ENCODE results near the gene HOXD3. TPM values are rescaled to one million over a fixed set of nuclear protein-coding genes. Genes with fewer than 3 reads are reported as not detected.

Gene HOXD3
- total and polyA plus RNA-seq, 2 donors (not counting 1 experiment from before 2014, with no cell fraction given), result not detected

- no peak for DNase-seq (ENCODE audit: low read depth in 2 of 2)
- Histone ChIP-seq H3K4me3 (replicated peaks in 1 of 4; ENCODE audit: control extremely low read depth in 1 of 4, insufficient read depth in 1 of 4, low read depth in 3 of 4, low read length in 4 of 4) (no peak overlapping the region), H3K27ac (ENCODE audit: insufficient read depth, low read length) (no peak overlapping the region), H3K4me1 (ENCODE audit: control insufficient read depth, extremely low read depth, insufficient read depth, low read length) (no peaks in the 10 kb centered on the region), H3K79me2 (ENCODE audit: control insufficient read depth, insufficient read depth, low read length) (no peaks in the 10 kb centered on the region), H3K4me2 (ENCODE audit: extremely low read depth, insufficient read depth, low read length) (no peak overlapping the region), H4K20me1 (ENCODE audit: control insufficient read depth, extremely low read depth, insufficient read depth, low read length) (no peaks in the 10 kb centered on the region), H3K36me3 (ENCODE audit: control insufficient read depth, insufficient read depth, low read length) (no peaks in the 10 kb centered on the region), H3K9ac (ENCODE audit: insufficient read depth, low read length) (no peak overlapping the region), H2AFZ (ENCODE audit: low read length) (no peak overlapping the region), H3K27me3 (ENCODE audit: control insufficient read depth, insufficient read depth, low read length) (peaks cover 78% of the 10 kb centered on the region), H3K9me3 (ENCODE audit: control insufficient read depth, insufficient read depth, low read depth, low read length) (no peaks in the 10 kb centered on the region)
- TF ChIP-seq CTCF (conservative IDR thresholded peaks at IDR 0.05 in 1 of 2, IDR thresholded peaks at IDR 0.05 in 1 of 2; ENCODE audit: low read depth in 1 of 2, low read length in 2 of 2) (no peak), EZH2 (IDR thresholded peaks at IDR 0.05; ENCODE audit: low read length, missing control alignments) (no peak)
Measured at GRCh38 chr2:176128172-176128981, 28.7 kb upstream of the HOXD3 start.

GRCh38 chr2:176128982-176129796, 27.9 kb upstream of the HOXD3 start, which contains the start of gene HOXD8:
HOXD8 (plus strand) TSS chr2:176129705; CDS start chr2:176130367, 662 bp downstream.
- no peaks in the 10 kb centered on the region for H3K9me3 ChIP-seq (ENCODE audit: control insufficient read depth, insufficient read depth, low read depth, low read length)
- no peak within 1 kb of the TSS for H3K4me2 ChIP-seq (ENCODE audit: extremely low read depth, insufficient read depth, low read length)
- no peaks in the 10 kb centered on the region for H3K36me3 ChIP-seq (ENCODE audit: control insufficient read depth, insufficient read depth, low read length)
- no peaks in the 10 kb centered on the region for H4K20me1 ChIP-seq (ENCODE audit: control insufficient read depth, extremely low read depth, insufficient read depth, low read length)
- TF ChIP-seq EZH2 (IDR thresholded peaks at IDR 0.05; ENCODE audit: low read length, missing control alignments), result peak; percentile 51
- TF ChIP-seq CTCF (conservative IDR thresholded peaks at IDR 0.05 in 1 of 2, IDR thresholded peaks at IDR 0.05 in 1 of 2; ENCODE audit: low read depth in 1 of 2, low read length in 2 of 2), result no peak
- H2AFZ ChIP-seq (ENCODE audit: low read length), result no peak within 1 kb of the TSS
- H3K4me3 ChIP-seq (replicated peaks in 1 of 4; ENCODE audit: control extremely low read depth in 1 of 4, insufficient read depth in 1 of 4, low read depth in 3 of 4, low read length in 4 of 4), result peak within 1 kb of the TSS in 1 of 4 experiments; percentile 7
- H3K27ac ChIP-seq (ENCODE audit: insufficient read depth, low read length), result no peak within 1 kb of the TSS
- H3K4me1 ChIP-seq (ENCODE audit: control insufficient read depth, extremely low read depth, insufficient read depth, low read length), result no peaks in the 10 kb centered on the region
- no peak within 1 kb of the TSS for H3K9ac ChIP-seq (ENCODE audit: insufficient read depth, low read length)
- DNase-seq (ENCODE audit: low read depth in 2 of 2), result peak; percentile 22 to 56
- H3K79me2 ChIP-seq (ENCODE audit: control insufficient read depth, insufficient read depth, low read length), result no peaks in the 10 kb centered on the region
- H3K27me3 ChIP-seq (ENCODE audit: control insufficient read depth, insufficient read depth, low read length), result peaks cover 76% of the 10 kb centered on the region

GRCh38 chr2:176129813-176130146, 27.3 kb upstream of the HOXD3 start:
- Histone ChIP-seq H4K20me1 (ENCODE audit: control insufficient read depth, extremely low read depth, insufficient read depth, low read length) (no peaks in the 10 kb centered on the region), H3K9ac (ENCODE audit: insufficient read depth, low read length) (no peak overlapping the region), H3K27ac (ENCODE audit: insufficient read depth, low read length) (no peak overlapping the region), H3K4me1 (ENCODE audit: control insufficient read depth, extremely low read depth, insufficient read depth, low read length) (no peaks in the 10 kb centered on the region), H3K4me2 (ENCODE audit: extremely low read depth, insufficient read depth, low read length) (no peak overlapping the region), H2AFZ (ENCODE audit: low read length) (no peak overlapping the region), H3K27me3 (ENCODE audit: control insufficient read depth, insufficient read depth, low read length) (peaks cover 75% of the 10 kb centered on the region), H3K9me3 (ENCODE audit: control insufficient read depth, insufficient read depth, low read depth, low read length) (no peaks in the 10 kb centered on the region), H3K36me3 (ENCODE audit: control insufficient read depth, insufficient read depth, low read length) (no peaks in the 10 kb centered on the region), H3K79me2 (ENCODE audit: control insufficient read depth, insufficient read depth, low read length) (no peaks in the 10 kb centered on the region), H3K4me3 (replicated peaks in 1 of 4; ENCODE audit: control extremely low read depth in 1 of 4, insufficient read depth in 1 of 4, low read depth in 3 of 4, low read length in 4 of 4) (no peak overlapping the region)
- TF ChIP-seq EZH2 (IDR thresholded peaks at IDR 0.05; ENCODE audit: low read length, missing control alignments) (no peak), CTCF (conservative IDR thresholded peaks at IDR 0.05 in 1 of 2, IDR thresholded peaks at IDR 0.05 in 1 of 2; ENCODE audit: low read depth in 1 of 2, low read length in 2 of 2) (no peak)
- no peak for DNase-seq (ENCODE audit: low read depth in 2 of 2)

Data from fibroblast of lung (primary cell).